Tibial artery (tissue), 4 donors: ENCODE data around the gene ZNF660.
A peak's percentile ranks its signal among the peaks of the same experiment; 100 is the strongest.

ENCODE experiments used
- DNase-seq, 2 donors: peaks; one replicate each; pipeline ENCODE4 v3.0.0-alpha.2; 2019
- H3K27ac ChIP-seq, 2 donors: fragments of 200-600 bp; sonication (generic) in 1 of 2; 1 replicate in 1 of 2; 2 replicates in 1 of 2; pipeline ENCODE4 v1.5.1; 2018 to 2019; ENCODE audit warnings: mild to moderate bottlenecking in 1 of 2
- H3K27me3 ChIP-seq, 2 donors: fragments of 200-600 bp; sonication (generic) in 1 of 2; one replicate each; pipeline versions ENCODE4 v1.5.1 to v1.6.0; 2016 to 2019
- H3K36me3 ChIP-seq, 3 donors: fragments of 200-600 bp; sonication (generic) in 2 of 3; one replicate each; pipeline ENCODE4 v1.5.1; 2016 to 2019; ENCODE audit warnings: mild to moderate bottlenecking in 2 of 3
- H3K4me1 ChIP-seq, 4 donors: fragments of 200-600 bp; sonication (generic) in 2 of 4; 1 replicate in 3 of 4; 2 replicates in 1 of 4; pipeline ENCODE4 v1.5.1; 2016 to 2019
- H3K4me3 ChIP-seq, 2 donors: fragments of 200-600 bp; sonication (generic) in 1 of 2; 1 replicate in 1 of 2; 2 replicates in 1 of 2; pipeline ENCODE4 v1.5.1; 2018 to 2019; ENCODE audit warnings: mild to moderate bottlenecking in 2 of 2
- H3K9me3 ChIP-seq, 3 donors: fragments of 200-600 bp; sonication (generic) in 1 of 3; one replicate each; pipeline ENCODE4 v1.5.1; 2016 to 2019
- CTCF ChIP-seq, 2 experiments: fragments of 200-600 bp in 1 of 2; fragments of 450-650 bp in 1 of 2; IDR thresholded peaks; one replicate each; pipeline ENCODE4 v1.5.1; 2017 to 2019; ENCODE audit warnings: antibody characterized with exemption in 2 of 2, mild to moderate bottlenecking in 1 of 2, moderate library complexity in 1 of 2
- intact Hi-C: fragments of 100-400 bp; cut with DNase I; formaldehyde crosslinking; loops from one replicate; pipeline ENCODE4 v1.15.0; 2023; ENCODE audit warnings: low total_unique reads

ZNF660 gene

GRCh38 chr3:44648564-44649229 lies 63.9 kb downstream of the ZNF660 start, which contains the start of gene ZNF35:
TSS of gene ZNF35 (plus strand) at chr3:44648732. CDS start at chr3:44651068, 2,336 bp downstream.
- peak; percentile 64 to 81 for DNase-seq
- intact Hi-C loops: no loop called here

More at GRCh38 chr3:44648564-44649229, 63.9 kb downstream of the ZNF660 start, which contains the start of gene ZNF35:
- H3K27me3 ChIP-seq: no peaks in the 10 kb centered on the region
- peaks cover 0 to 16% (median 2%) of the 10 kb centered on the region in 4 donors for H3K4me1 ChIP-seq
- H3K9me3 ChIP-seq: peaks cover 0 to 11% (median 3%) of the 10 kb centered on the region in 3 donors
- peak within 1 kb of the TSS; percentile 78 to 79 for H3K4me3 ChIP-seq
- H3K36me3 ChIP-seq: peaks cover 29 to 38% (median 31%) of the 10 kb centered on the region in 3 donors
- no peak for TF ChIP-seq CTCF (IDR thresholded peaks at IDR 0.05)
- peak within 1 kb of the TSS; percentile 51 to 75 for H3K27ac ChIP-seq
